Astrocyte (in vitro differentiated cells and primary cell): Measurements from ENCODE around the gene PVR. TPM values are rescaled to one million over a fixed set of nuclear protein-coding genes. Genes with fewer than 3 reads are reported as not detected.

ENCODE experiments used
- DNase-seq: peaks from one replicate; pipeline ENCODE4 v3.0.0-alpha.2; 2010; ENCODE audit warnings: low read depth
- FAIRE-seq: peaks from 2 replicates; lab custom pipeline; 2011; peaks lifted over from hg19 to GRCh38; lab: Jason Lieb, UNC
- H2AFZ ChIP-seq: 2 replicates; pipeline ENCODE4 v1.6.0; 2012; ENCODE audit warnings: low read depth, low read length, inconsistent platforms
- H3K27ac ChIP-seq: 2 replicates; pipeline ENCODE4 v1.5.1; 2011; ENCODE audit warnings: low read depth, low read length, inconsistent platforms
- H3K27me3 ChIP-seq: 2 replicates; pipeline ENCODE4 v1.6.0; 2011; ENCODE audit warnings: low read length, inconsistent platforms; ENCODE audit not compliant: insufficient read depth
- H3K36me3 ChIP-seq: 2 replicates; pipeline ENCODE4 v1.5.1; 2011; ENCODE audit warnings: low read length, inconsistent platforms; ENCODE audit not compliant: insufficient read depth
- H3K4me1 ChIP-seq: 2 replicates; pipeline ENCODE4 v1.5.1; 2011; ENCODE audit warnings: low read length, inconsistent platforms; ENCODE audit not compliant: insufficient read depth
- H3K4me2 ChIP-seq: 2 replicates; pipeline ENCODE4 v1.6.0; 2012; ENCODE audit warnings: low read length, inconsistent platforms
- H3K4me3 ChIP-seq: 2 replicates; pipeline ENCODE4 v1.5.1; 2011; ENCODE audit warnings: low read depth, mild to moderate bottlenecking, low read length, inconsistent platforms; ENCODE audit not compliant: insufficient read depth
- H3K79me2 ChIP-seq: 2 replicates; pipeline ENCODE4 v1.6.0; 2012; ENCODE audit warnings: mild to moderate bottlenecking, low read length, inconsistent platforms; ENCODE audit not compliant: insufficient read depth
- H3K9ac ChIP-seq: 2 replicates; pipeline ENCODE4 v1.6.0; 2012; ENCODE audit warnings: mild to moderate bottlenecking, low read length, inconsistent platforms
- H3K9me3 ChIP-seq: 2 replicates; pipeline ENCODE4 v1.5.1; 2012; ENCODE audit warnings: low read depth, mild to moderate bottlenecking, low read length, inconsistent platforms; ENCODE audit not compliant: insufficient read depth
- H4K20me1 ChIP-seq: 2 replicates; pipeline ENCODE4 v1.6.0; 2012; ENCODE audit warnings: low read length, inconsistent platforms; ENCODE audit not compliant: insufficient read depth
- H3K27ac Mint-ChIP-seq: one replicate; pipeline ENCODE4 v1.8.0; 2021; ENCODE audit warnings: mild to moderate bottlenecking, mixed read lengths; ENCODE audit not compliant: unreplicated experiment
- H3K27me3 Mint-ChIP-seq: one replicate; pipeline ENCODE4 v1.8.0; 2021; ENCODE audit warnings: low read depth, mixed read lengths; ENCODE audit not compliant: unreplicated experiment
- H3K36me3 Mint-ChIP-seq: one replicate; pipeline ENCODE4 v1.8.0; 2021; ENCODE audit warnings: low read depth, mixed read lengths; ENCODE audit not compliant: unreplicated experiment
- H3K4me1 Mint-ChIP-seq: one replicate; pipeline ENCODE4 v1.8.0; 2021; ENCODE audit warnings: low read depth, mixed read lengths; ENCODE audit not compliant: unreplicated experiment
- H3K4me3 Mint-ChIP-seq: one replicate; pipeline ENCODE4 v1.8.0; 2021; ENCODE audit warnings: mild to moderate bottlenecking, moderate library complexity, mixed read lengths; ENCODE audit not compliant: unreplicated experiment
- H3K9me3 Mint-ChIP-seq: one replicate; pipeline ENCODE4 v1.8.0; 2021; ENCODE audit warnings: mild to moderate bottlenecking, mixed read lengths; ENCODE audit not compliant: unreplicated experiment
- CTCF ChIP-seq: IDR thresholded peaks from 2 replicates; pipeline ENCODE4 v1.5.1; 2011; ENCODE audit warnings: low read depth, mild to moderate bottlenecking, inconsistent platforms, low read length, moderate library complexity; ENCODE audit not compliant: insufficient read depth
- EZH2 ChIP-seq: IDR thresholded peaks from 2 replicates; pipeline ENCODE4 v1.6.1; 2012; ENCODE audit warnings: mild to moderate bottlenecking, low read length, inconsistent platforms; ENCODE audit not compliant: insufficient read depth
- total RNA-seq: library from RNA; stranded (reverse); gene quantifications from 2 replicates; pipeline ENCODE4 v1.2.1, GENCODE V29; 2021

Gene PVR
- total RNA-seq, 1 donor from 2014 or later, result 81.6 TPM

- H2AFZ ChIP-seq, result no peak overlapping the region
- Mint-ChIP-seq H3K27ac (no peak overlapping the region), H3K4me1 (no peaks in the 10 kb centered on the region), H3K4me3 (no peak overlapping the region), H3K36me3 (no peaks in the 10 kb centered on the region), H3K27me3 (peaks cover 11% of the 10 kb centered on the region), H3K9me3 (no peaks in the 10 kb centered on the region)
- H3K27me3 ChIP-seq, result no peaks in the 10 kb centered on the region
- H4K20me1 ChIP-seq, result no peaks in the 10 kb centered on the region
- no peak overlapping the region for H3K27ac ChIP-seq
- H3K36me3 ChIP-seq, result no peaks in the 10 kb centered on the region
- no peaks in the 10 kb centered on the region for H3K79me2 ChIP-seq
- TF ChIP-seq CTCF, result no peak
- no peak for TF ChIP-seq EZH2
- FAIRE-seq (no peak), DNase-seq (no peak)
- no peaks in the 10 kb centered on the region for H3K4me1 ChIP-seq
- no peaks in the 10 kb centered on the region for H3K9me3 ChIP-seq
- H3K4me2 ChIP-seq, result no peak overlapping the region
- no peak overlapping the region for H3K9ac ChIP-seq
- no peak overlapping the region for H3K4me3 ChIP-seq
These were observed 59.8 kb downstream of the PVR start for GRCh38 chr19:44703336-44704078.

- H3K27me3 Mint-ChIP-seq, result peaks cover 9% of the 10 kb centered on the region
- H3K4me3 ChIP-seq, result no peak overlapping the region
- H3K36me3 Mint-ChIP-seq, result no peaks in the 10 kb centered on the region
- H3K27ac ChIP-seq, result no peak overlapping the region
- no peaks in the 10 kb centered on the region for H3K9me3 Mint-ChIP-seq
- H4K20me1 ChIP-seq, result no peaks in the 10 kb centered on the region
- no peaks in the 10 kb centered on the region for H3K79me2 ChIP-seq
- no peaks in the 10 kb centered on the region for H3K9me3 ChIP-seq
- TF ChIP-seq CTCF (no peak), EZH2 (no peak)
- H2AFZ ChIP-seq, result no peak overlapping the region
- no peak for DNase-seq
- no peak overlapping the region for H3K9ac ChIP-seq
- no peak overlapping the region for H3K27ac Mint-ChIP-seq
- no peak for FAIRE-seq
- H3K27me3 ChIP-seq, result no peaks in the 10 kb centered on the region
- H3K4me1 ChIP-seq, result no peaks in the 10 kb centered on the region
- H3K36me3 ChIP-seq, result no peaks in the 10 kb centered on the region
- no peak overlapping the region for H3K4me2 ChIP-seq
- H3K4me1 Mint-ChIP-seq, result no peaks in the 10 kb centered on the region
- H3K4me3 Mint-ChIP-seq, result no peak overlapping the region
These were observed 61.3 kb downstream of the PVR start for GRCh38 chr19:44704982-44705381.

GRCh38 chr19:44705502-44706010 is 61.8 kb downstream of the PVR start:
- DNase-seq (no peak), FAIRE-seq (no peak)
- Histone ChIP-seq H3K27me3 (no peaks in the 10 kb centered on the region), H3K4me3 (no peak overlapping the region), H3K4me2 (no peak overlapping the region), H3K27ac (no peak overlapping the region), H3K79me2 (no peaks in the 10 kb centered on the region), H3K36me3 (no peaks in the 10 kb centered on the region), H2AFZ (no peak overlapping the region), H3K4me1 (no peaks in the 10 kb centered on the region), H4K20me1 (no peaks in the 10 kb centered on the region), H3K9ac (no peak overlapping the region), H3K9me3 (no peaks in the 10 kb centered on the region)
- no peak overlapping the region for H3K4me3 Mint-ChIP-seq
- H3K4me1 Mint-ChIP-seq, result no peaks in the 10 kb centered on the region
- no peaks in the 10 kb centered on the region for H3K36me3 Mint-ChIP-seq
- H3K27me3 Mint-ChIP-seq, result peaks cover 9% of the 10 kb centered on the region
- no peak overlapping the region for H3K27ac Mint-ChIP-seq
- TF ChIP-seq EZH2 (no peak), CTCF (no peak)
- H3K9me3 Mint-ChIP-seq, result peaks cover 1% of the 10 kb centered on the region
